GM23338 (cell line): Measurements from ENCODE around the gene TAOK3.

Experiments
- CREB1 ChIP-seq: fragments of 250-450 bp; sonication (Bioruptor Pico); IDR thresholded peaks from 2 replicates; pipeline ENCODE4 v1.5.0; 2020; ENCODE audit warnings: low read depth, mild to moderate bottlenecking, moderate library complexity
- EZH2 ChIP-seq: fragments of 200-600 bp; sonication (generic); IDR thresholded peaks from one replicate; pipeline ENCODE4 v1.8.0; 2017; ENCODE audit warnings: antibody characterized with exemption, mild to moderate bottlenecking, low read depth; ENCODE audit not compliant: unreplicated experiment
- EZH2phosphoT487 ChIP-seq: fragments of 200-600 bp; sonication (generic); IDR thresholded peaks from one replicate; pipeline ENCODE4 v1.8.1; 2018; ENCODE audit warnings: antibody characterized with exemption; ENCODE audit not compliant: unreplicated experiment
- POLR2AphosphoS5 ChIP-seq: IDR thresholded peaks from 2 replicates; pipeline ENCODE4 v1.6.1; 2016; ENCODE audit warnings: antibody characterized with exemption, low read depth
- REST ChIP-seq: IDR thresholded peaks from one replicate; pipeline ENCODE4 v1.6.1; 2018; ENCODE audit warnings: antibody characterized with exemption; ENCODE audit not compliant: unreplicated experiment
- ZNF331 ChIP-seq: fragments of 250-450 bp; sonication (Bioruptor Pico); IDR thresholded peaks from 2 replicates; pipeline ENCODE4 v1.5.0; 2020; ENCODE audit warnings: low read depth, mild to moderate bottlenecking, moderate library complexity
- TF ChIP-seq, protein P1 (sequence below), 2 experiments: fragments of 200-600 bp in 1 of 2; sonication (generic) in 1 of 2; conservative IDR thresholded peaks; 2 replicates each; pipeline versions ENCODE4 v1.5.1 to v1.6.1; 2016 to 2017; ENCODE audit warnings: antibody characterized with exemption in 2 of 2, low read depth in 2 of 2, mild to moderate bottlenecking in 2 of 2, moderate library complexity in 1 of 2

GRCh38 chr12:118124333-118124874 lies 248.3 kb downstream of the TAOK3 start:
- TF ChIP-seq, protein P1, sequence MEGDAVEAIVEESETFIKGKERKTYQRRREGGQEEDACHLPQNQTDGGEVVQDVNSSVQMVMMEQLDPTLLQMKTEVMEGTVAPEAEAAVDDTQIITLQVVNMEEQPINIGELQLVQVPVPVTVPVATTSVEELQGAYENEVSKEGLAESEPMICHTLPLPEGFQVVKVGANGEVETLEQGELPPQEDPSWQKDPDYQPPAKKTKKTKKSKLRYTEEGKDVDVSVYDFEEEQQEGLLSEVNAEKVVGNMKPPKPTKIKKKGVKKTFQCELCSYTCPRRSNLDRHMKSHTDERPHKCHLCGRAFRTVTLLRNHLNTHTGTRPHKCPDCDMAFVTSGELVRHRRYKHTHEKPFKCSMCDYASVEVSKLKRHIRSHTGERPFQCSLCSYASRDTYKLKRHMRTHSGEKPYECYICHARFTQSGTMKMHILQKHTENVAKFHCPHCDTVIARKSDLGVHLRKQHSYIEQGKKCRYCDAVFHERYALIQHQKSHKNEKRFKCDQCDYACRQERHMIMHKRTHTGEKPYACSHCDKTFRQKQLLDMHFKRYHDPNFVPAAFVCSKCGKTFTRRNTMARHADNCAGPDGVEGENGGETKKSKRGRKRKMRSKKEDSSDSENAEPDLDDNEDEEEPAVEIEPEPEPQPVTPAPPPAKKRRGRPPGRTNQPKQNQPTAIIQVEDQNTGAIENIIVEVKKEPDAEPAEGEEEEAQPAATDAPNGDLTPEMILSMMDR (conservative IDR thresholded peaks at IDR 0.05; ENCODE audit: low read depth in 2 of 2): no peak
- TF ChIP-seq EZH2: no peak
- TF ChIP-seq CREB1 (CRISPR knock-in tag): no peak
- TF ChIP-seq POLR2AphosphoS5: no peak
- TF ChIP-seq ZNF331 (CRISPR knock-in tag): no peak
- TF ChIP-seq REST: no peak
- no peak for TF ChIP-seq EZH2phosphoT487
